DND-41 (cell line): Measurements from ENCODE around the gene RAP1B.

Experiments
- ATAC-seq: fragments of 200-7000 bp; cut with Tn5 transposase; 3 replicates; pipeline ENCODE4 v1.9.1; 2021; ENCODE audit warnings: low read depth; ENCODE audit not compliant: insufficient read depth
- DNase-seq: peaks from one replicate; pipeline ENCODE4 v3.0.0-alpha.2; 2020
- H2AFZ ChIP-seq: 2 replicates; pipeline ENCODE4 v1.6.0; 2012; ENCODE audit warnings: low read depth, low read length
- H3K27ac ChIP-seq: 2 replicates; pipeline ENCODE4 v1.5.1; 2012; ENCODE audit warnings: low read length, inconsistent platforms
- H3K27me3 ChIP-seq: fragments of 200-600 bp; sonication (generic); 2 replicates; pipeline ENCODE4 v1.6.0; 2012; ENCODE audit warnings: low read length, mild to moderate bottlenecking, inconsistent platforms; ENCODE audit not compliant: insufficient read depth, poor library complexity
- H3K36me3 ChIP-seq: 2 replicates; pipeline ENCODE4 v1.5.1; 2012; ENCODE audit warnings: low read length, inconsistent platforms; ENCODE audit not compliant: insufficient read depth
- H3K4me1 ChIP-seq: 2 replicates; pipeline ENCODE4 v1.5.1; 2012; ENCODE audit warnings: mild to moderate bottlenecking, low read length; ENCODE audit not compliant: insufficient read depth
- H3K4me2 ChIP-seq: 2 replicates; pipeline ENCODE4 v1.6.0; 2012; ENCODE audit warnings: mild to moderate bottlenecking, moderate library complexity, low read length, inconsistent platforms; ENCODE audit not compliant: insufficient read depth
- H3K4me3 ChIP-seq, 2 experiments: fragments of 200-600 bp in 1 of 2; shearing (Covaris generic) in 1 of 2; 2 replicates each; pipeline ENCODE4 v1.5.1; 2012 to 2016; ENCODE audit warnings: inconsistent platforms in 2 of 2, low read length in 2 of 2, mild to moderate bottlenecking in 2 of 2, low read depth in 1 of 2, moderate library complexity in 1 of 2
- H3K79me2 ChIP-seq: 2 replicates; pipeline ENCODE4 v1.6.0; 2012; ENCODE audit warnings: low read length, inconsistent platforms; ENCODE audit not compliant: insufficient read depth
- H3K9ac ChIP-seq: 2 replicates; pipeline ENCODE4 v1.6.0; 2012; ENCODE audit warnings: low read depth, mild to moderate bottlenecking, inconsistent platforms, low read length, moderate library complexity
- H3K9me3 ChIP-seq: 2 replicates; pipeline ENCODE4 v1.5.1; 2012; ENCODE audit warnings: low read length, moderate library complexity, mild to moderate bottlenecking, inconsistent platforms; ENCODE audit not compliant: insufficient read depth, severe bottlenecking
- H4K20me1 ChIP-seq: 2 replicates; pipeline ENCODE4 v1.6.0; 2012; ENCODE audit warnings: low read length; ENCODE audit not compliant: insufficient read depth
- CTCF ChIP-seq: IDR thresholded peaks from 2 replicates; pipeline ENCODE4 v1.5.1; 2012; ENCODE audit warnings: borderline replicate concordance, low read length, moderate library complexity, mild to moderate bottlenecking; ENCODE audit not compliant: poor library complexity, severe bottlenecking; ENCODE audit errors: extremely low read depth
- EZH2 ChIP-seq: IDR thresholded peaks from 3 replicates; pipeline ENCODE4 v1.6.1; 2012; ENCODE audit warnings: borderline replicate concordance, low read depth, mild to moderate bottlenecking, moderate library complexity, low read length, inconsistent platforms; ENCODE audit not compliant: severe bottlenecking

Gene RAP1B

GRCh38 chr12:68589194-68589593 is 21.5 kb upstream of the RAP1B start:
- no peaks in the 10 kb centered on the region for H3K27me3 ChIP-seq
- H3K79me2 ChIP-seq = no peaks in the 10 kb centered on the region
- H3K36me3 ChIP-seq = no peaks in the 10 kb centered on the region
- no peaks in the 10 kb centered on the region for H4K20me1 ChIP-seq
- TF ChIP-seq EZH2 (no peak), CTCF (no peak)
- no peak overlapping the region for H3K27ac ChIP-seq
- no peak overlapping the region for H3K4me2 ChIP-seq
- DNase-seq = no peak
- H3K9ac ChIP-seq = no peak overlapping the region
- H3K4me1 ChIP-seq = peaks cover 48% of the 10 kb centered on the region
- no peak overlapping the region for H3K4me3 ChIP-seq
- H3K9me3 ChIP-seq = peaks cover 22% of the 10 kb centered on the region
- no peak overlapping the region for H2AFZ ChIP-seq
- ATAC-seq = no peak

- TF ChIP-seq CTCF (no peak), EZH2 (no peak)
- H3K9me3 ChIP-seq = peaks cover 22% of the 10 kb centered on the region
- peak overlapping the region; percentile 85 for H3K27ac ChIP-seq
- peak; percentile 82 for ATAC-seq
- H3K4me3 ChIP-seq = peak overlapping the region in 1 of 2 experiments; percentile 45; a peak in 2 of 4 replicates
- no peaks in the 10 kb centered on the region for H3K27me3 ChIP-seq
- H3K4me2 ChIP-seq = peak overlapping the region; percentile 60
- peak overlapping the region; percentile 40 for H3K9ac ChIP-seq
- no peaks in the 10 kb centered on the region for H3K79me2 ChIP-seq
- no peaks in the 10 kb centered on the region for H4K20me1 ChIP-seq
- no peaks in the 10 kb centered on the region for H3K36me3 ChIP-seq
- peaks cover 45% of the 10 kb centered on the region for H3K4me1 ChIP-seq
- H2AFZ ChIP-seq = peak overlapping the region; percentile 1
- peak; percentile 73 for DNase-seq
Observed at GRCh38 chr12:68591734-68592418, 18.8 kb upstream of the RAP1B start.

- H3K27ac ChIP-seq = no peak overlapping the region
- peaks cover 33% of the 10 kb centered on the region for H3K4me1 ChIP-seq
- H2AFZ ChIP-seq = no peak overlapping the region
- peaks cover 9% of the 10 kb centered on the region for H3K9me3 ChIP-seq
- no peak overlapping the region for H3K4me3 ChIP-seq
- H3K36me3 ChIP-seq = no peaks in the 10 kb centered on the region
- no peak overlapping the region for H3K9ac ChIP-seq
- H3K79me2 ChIP-seq = no peaks in the 10 kb centered on the region
- H4K20me1 ChIP-seq = no peaks in the 10 kb centered on the region
- ATAC-seq = no peak
- DNase-seq = no peak
- H3K4me2 ChIP-seq = no peak overlapping the region
- TF ChIP-seq CTCF (no peak), EZH2 (no peak)
- H3K27me3 ChIP-seq = no peaks in the 10 kb centered on the region
Observed at GRCh38 chr12:68595241-68595640, 15.5 kb upstream of the RAP1B start.
